ENCODE measurements around the gene MCAT.
"Not testable (repeated sequence)": the region's sequence is repeated elsewhere in the genome, so short reads cannot be mapped to it uniquely, and the experiment has no call there.

MCAT gene

DNA sequence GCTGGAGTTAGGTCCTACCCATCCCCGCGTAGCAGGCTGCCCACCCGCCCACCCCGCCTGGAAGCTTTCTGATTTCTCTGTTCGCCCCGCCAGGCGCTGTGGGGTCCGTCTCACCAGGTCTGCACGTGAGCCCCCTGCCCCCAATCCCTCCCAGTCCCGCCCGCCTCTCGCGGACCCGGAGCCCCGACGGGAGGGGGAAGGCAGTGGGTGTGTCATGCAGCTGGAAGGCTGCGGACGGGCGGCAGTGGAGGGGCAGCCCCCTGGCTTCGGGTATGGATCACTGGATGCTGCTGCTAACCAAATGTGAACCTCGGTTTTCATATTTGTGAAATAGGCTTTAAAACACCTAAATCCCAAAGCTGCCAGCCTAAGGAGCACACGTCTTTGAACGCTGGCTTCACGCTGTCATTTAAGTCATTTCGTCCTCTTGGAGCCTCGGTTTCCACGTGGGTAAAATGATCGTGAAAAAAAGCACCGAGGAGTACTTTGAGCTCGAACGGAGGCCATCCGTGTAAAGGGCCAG, 33.2 kb downstream of the MCAT start:
- TF ChIP-seq, protein P1, sequence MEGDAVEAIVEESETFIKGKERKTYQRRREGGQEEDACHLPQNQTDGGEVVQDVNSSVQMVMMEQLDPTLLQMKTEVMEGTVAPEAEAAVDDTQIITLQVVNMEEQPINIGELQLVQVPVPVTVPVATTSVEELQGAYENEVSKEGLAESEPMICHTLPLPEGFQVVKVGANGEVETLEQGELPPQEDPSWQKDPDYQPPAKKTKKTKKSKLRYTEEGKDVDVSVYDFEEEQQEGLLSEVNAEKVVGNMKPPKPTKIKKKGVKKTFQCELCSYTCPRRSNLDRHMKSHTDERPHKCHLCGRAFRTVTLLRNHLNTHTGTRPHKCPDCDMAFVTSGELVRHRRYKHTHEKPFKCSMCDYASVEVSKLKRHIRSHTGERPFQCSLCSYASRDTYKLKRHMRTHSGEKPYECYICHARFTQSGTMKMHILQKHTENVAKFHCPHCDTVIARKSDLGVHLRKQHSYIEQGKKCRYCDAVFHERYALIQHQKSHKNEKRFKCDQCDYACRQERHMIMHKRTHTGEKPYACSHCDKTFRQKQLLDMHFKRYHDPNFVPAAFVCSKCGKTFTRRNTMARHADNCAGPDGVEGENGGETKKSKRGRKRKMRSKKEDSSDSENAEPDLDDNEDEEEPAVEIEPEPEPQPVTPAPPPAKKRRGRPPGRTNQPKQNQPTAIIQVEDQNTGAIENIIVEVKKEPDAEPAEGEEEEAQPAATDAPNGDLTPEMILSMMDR (IDR thresholded peaks at IDR 0.05; ENCODE audit: low read depth, low read length): no peak
- peak overlapping the region; percentile 57 for H3K4me3 ChIP-seq (ENCODE audit: low read depth, low read length)

GRCh38 chr22:43109511-43109910, 33.7 kb downstream of the MCAT start:
- no peak overlapping the region for H3K4me3 ChIP-seq (ENCODE audit: low read depth, low read length)
- TF ChIP-seq, protein P1 (IDR thresholded peaks at IDR 0.05; ENCODE audit: low read depth, low read length): no peak

GRCh38 chr22:43106302-43106701, 36.9 kb downstream of the MCAT start:
- H3K4me3 ChIP-seq (ENCODE audit: low read depth, low read length): no peak overlapping the region
- TF ChIP-seq, protein P1 (IDR thresholded peaks at IDR 0.05; ENCODE audit: low read depth, low read length): no peak

- H3K4me3 ChIP-seq (ENCODE audit: low read depth, low read length): not testable (repeated sequence)
These were observed 38.2 kb downstream of the MCAT start for GRCh38 chr22:43104950-43105349.

- H3K4me3 ChIP-seq (ENCODE audit: low read depth, low read length): not testable (repeated sequence)
These were observed 39.1 kb downstream of the MCAT start for GRCh38 chr22:43104056-43104625.

DNA sequence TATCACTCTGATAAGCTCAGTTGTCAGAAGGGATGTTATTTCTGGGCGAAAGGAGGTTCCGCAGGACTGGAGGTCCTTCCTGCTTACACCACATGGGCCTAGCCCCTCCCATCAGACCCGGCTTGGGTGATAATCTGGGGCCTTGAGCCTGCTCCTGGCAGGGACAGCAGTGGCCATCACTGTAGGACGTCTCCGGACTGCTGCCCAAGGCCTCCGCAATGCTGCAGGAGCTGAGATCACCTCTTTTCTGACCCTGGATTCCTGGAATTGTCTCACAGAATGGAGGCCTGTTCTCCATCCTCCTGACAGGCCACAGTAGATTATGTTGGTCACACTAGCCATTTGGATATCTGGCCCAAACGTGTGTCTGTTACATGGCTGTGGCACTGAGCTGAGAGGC, 41.9 kb downstream of the MCAT start:
- H3K4me3 ChIP-seq (ENCODE audit: low read depth, low read length): no peak overlapping the region
- TF ChIP-seq, protein P1 (IDR thresholded peaks at IDR 0.05; ENCODE audit: low read depth, low read length): no peak

DNA sequence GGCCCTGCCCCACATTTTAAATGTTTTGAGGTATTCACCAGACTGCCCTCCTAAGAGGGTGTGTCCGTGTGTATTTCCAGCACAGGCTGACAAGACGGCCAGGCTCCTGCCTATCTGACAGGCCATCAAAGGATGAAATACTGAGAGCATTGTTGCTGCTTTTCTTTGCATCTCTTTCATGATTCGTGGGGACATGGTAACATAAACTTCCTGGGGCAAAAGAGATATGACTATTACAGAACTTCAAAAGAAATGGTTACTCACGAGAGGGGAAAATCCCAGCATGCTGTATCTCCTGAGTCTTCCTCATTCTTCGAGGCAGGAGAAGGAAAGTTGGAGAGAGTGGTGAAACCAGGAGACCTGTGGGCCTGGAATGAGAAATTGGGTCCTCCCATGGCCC, 43.0 kb downstream of the MCAT start:
- no peak overlapping the region for H3K4me3 ChIP-seq (ENCODE audit: low read depth, low read length)
- TF ChIP-seq, protein P1 (IDR thresholded peaks at IDR 0.05; ENCODE audit: low read depth, low read length): no peak

- TF ChIP-seq, protein P1 (IDR thresholded peaks at IDR 0.05; ENCODE audit: low read depth, low read length): no peak
- H3K4me3 ChIP-seq (ENCODE audit: low read depth, low read length): no peak overlapping the region
These were observed 44.1 kb downstream of the MCAT start for GRCh38 chr22:43099095-43099494.
